Fibroblast of peridontal ligament (primary cell): Measurements from ENCODE around the gene CTPS1.

Experiments used
- DNase-seq: peaks from one replicate; pipeline ENCODE4 v3.0.0-alpha.2; 2010; ENCODE audit errors: extremely low read depth

The CTPS1 gene

DNA sequence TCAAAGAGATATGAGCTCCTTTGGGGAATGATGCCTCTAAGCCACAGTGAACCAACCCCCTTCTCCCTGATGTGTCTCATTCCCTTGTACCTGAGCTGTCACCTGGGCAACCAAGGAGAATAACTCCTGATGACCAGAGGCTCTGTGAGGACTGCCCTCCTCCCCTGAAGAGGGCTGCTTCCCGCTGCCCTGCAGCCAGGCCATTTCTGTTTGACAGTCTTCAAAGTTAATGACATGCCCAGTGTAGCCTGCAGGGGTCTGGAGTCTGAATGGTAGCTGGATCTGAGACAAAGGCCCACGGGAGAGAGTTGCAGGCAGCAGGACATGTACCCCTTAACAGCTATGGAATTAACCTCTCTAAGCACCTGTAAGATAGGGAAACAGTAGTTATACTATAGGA is 45.5 kb downstream of the CTPS1 start:
- no peak for DNase-seq

DNA sequence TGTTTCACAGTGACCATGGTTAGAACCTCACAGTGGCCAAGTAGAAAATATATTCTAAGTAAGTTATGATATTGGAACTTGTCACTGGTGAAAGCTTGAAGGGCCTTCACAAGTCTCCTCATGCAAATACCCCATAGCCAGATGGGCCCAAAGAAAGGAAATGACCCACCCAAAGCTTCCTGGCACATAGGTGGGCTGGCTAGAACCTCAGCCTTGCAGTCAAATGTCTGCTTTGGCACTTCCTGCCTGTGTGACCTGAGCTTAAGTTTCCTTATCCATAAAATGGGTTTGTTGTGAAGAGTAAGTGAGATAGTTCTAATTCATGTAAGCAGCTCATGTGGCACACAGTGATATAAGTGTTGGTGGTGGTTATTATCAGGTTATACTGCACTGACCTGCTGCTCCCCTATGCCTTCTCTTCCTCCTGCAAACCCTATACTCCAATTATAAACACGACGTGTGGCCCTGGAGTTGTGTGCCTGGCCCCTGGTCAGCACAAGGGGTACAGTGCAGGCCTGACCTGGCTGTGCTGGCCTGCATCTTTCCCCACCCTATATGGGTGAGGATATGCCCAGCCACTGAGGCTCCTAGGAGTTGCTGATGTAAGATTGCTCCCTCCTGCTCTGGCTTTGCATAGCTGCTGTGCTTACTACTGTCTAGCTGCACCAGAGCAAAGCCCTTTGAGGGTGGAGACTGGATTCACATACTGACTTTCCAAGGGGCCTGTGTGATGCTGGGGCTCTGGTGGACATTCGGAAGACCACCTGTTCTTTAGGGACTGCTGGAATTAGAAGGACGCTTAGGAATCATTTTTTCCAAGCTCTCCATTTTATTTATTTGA is 46.7 kb downstream of the CTPS1 start:
- DNase-seq: no peak

GRCh38 chr1:41028034-41028642 is 48.6 kb downstream of the CTPS1 start:
- no peak for DNase-seq

DNA sequence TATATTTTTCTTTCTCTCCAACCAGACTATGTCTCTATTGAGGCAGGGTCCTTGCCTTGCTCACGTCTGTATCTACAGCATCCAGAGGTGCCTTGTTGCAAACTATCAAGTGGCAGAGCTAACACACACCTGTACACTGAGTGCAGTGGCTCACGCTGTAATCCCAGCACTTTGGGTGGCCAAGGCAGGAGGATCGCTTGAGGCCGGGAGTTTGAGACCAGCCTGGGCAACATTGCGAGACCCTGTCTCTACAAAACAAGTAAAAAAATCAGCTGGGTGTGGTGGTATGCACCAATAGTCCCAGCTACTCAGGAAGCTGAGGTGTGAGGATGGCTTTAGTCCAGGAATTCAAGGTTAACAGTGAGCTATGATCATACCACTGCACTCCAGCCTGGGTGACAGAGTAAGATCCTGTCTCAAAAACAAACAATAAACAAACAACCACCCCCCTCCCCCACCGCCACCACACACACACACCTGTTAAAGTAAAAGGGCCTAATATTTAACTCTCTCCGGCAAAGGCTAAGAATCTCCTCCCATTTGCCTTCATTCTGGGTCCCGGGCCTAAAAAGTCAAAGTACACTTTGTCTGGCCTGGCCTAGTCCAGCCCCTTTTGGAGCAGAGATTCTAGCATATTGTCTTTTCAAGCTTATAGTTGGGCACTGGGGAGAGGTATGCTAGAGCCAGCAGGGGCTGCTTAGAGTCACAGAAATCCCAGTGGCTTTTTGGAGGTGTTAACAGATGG is 51.5 kb downstream of the CTPS1 start:
- no peak for DNase-seq

- no peak for DNase-seq
These were observed 52.7 kb downstream of the CTPS1 start for GRCh38 chr1:41032147-41032546.

- DNase-seq: no peak
These were observed 53.8 kb downstream of the CTPS1 start for GRCh38 chr1:41033272-41033671.

DNA sequence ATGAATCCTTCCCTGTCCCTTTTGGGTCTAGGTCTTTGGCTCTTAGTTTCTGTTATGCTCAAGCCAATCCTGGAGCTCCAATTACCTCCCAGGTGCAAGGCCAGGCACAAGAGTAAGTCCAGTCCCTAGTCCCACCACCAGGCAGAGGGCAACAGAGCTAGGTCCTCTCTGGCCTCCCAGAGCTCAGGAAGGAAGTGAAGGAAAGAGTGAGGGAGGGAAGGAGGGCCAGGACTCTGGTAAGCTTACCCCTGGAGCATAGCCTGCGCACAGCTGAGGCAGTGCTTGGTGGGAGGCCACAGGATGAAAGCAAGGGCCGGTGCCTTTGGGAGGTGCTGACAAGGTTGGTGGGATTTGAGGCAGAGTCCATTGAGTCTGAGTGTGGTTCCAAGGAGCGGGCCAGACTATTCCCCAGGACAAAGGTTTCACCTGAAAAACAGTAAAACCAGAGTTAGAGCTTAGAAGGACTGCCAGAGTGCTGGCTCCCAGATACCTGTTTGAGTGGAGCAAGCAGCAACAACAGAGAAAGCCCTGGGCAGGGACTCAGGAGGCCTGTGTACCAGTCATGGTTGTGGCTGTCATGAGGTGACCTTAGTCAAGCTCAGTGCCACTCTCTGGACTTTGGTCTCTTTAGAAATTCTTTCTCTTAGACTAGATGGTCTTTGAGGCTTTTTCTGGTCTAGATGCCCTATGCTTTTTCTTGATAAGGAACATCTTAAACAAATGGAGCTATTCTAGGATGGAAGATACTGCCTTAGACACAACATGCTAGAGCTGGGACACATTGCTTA is 57.8 kb downstream of the CTPS1 start:
- no peak for DNase-seq

GRCh38 chr1:41038110-41038509 is 58.6 kb downstream of the CTPS1 start:
- DNase-seq: peak; percentile 15

DNA sequence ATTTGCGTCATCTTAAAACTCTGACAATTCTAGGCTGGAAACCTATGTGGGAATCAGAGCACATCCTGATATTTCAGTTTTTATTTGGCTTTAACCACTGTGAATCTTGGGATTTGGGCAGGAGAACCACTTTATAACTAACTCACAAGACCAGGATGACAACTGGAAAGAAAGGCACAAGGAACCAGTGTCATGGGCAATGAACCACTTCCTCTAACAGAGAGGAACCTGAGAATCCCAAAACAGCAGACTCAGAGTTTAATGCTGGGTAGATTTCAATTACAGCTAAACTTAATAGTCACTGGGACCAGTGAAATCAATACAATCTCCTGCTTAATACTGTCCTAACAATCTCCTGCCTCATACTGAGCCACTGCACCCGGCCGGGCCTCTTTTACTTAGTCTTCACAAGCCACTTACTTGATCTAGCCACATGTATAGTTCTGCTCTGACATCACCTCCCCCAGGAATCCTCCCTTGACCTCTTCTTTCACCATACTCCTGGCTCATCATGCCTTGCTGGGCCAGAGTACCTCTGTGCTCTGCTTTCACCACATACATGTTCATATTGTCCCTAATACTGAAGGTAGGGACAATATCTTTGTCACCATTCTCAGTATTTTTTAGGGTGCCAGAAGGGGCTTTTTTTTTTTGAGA is 62.2 kb downstream of the CTPS1 start:
- peak; percentile 55 for DNase-seq

- no peak for DNase-seq
These were observed 64.7 kb downstream of the CTPS1 start for GRCh38 chr1:41044187-41044586.

- peak; percentile 92 for DNase-seq
These were observed 66.2 kb downstream of the CTPS1 start for GRCh38 chr1:41045740-41046139.

DNA sequence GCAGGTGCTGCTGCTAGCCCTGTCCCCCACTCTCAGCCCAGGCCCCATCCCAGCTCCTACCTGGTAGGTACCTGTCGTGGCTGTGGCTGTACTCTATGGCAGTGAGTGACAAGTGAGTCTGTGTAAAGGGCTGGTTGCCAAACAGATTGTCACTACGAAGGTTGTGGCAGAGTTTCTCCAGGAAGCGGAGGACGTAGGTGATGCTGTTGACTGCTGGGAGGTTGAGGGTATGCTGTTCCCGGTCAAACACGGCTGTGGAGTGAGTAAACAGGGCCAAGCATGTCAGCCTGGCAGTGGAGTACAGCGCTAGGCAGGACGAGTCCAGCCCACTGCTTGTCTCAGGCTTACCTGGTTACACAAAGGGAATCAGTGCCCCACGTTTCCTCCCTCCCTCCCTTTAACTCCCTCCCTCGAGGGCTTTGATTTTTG is 66.9 kb downstream of the CTPS1 start:
- no peak for DNase-seq

GRCh38 chr1:41048540-41048939 is 69.0 kb downstream of the CTPS1 start:
- no peak for DNase-seq

DNA sequence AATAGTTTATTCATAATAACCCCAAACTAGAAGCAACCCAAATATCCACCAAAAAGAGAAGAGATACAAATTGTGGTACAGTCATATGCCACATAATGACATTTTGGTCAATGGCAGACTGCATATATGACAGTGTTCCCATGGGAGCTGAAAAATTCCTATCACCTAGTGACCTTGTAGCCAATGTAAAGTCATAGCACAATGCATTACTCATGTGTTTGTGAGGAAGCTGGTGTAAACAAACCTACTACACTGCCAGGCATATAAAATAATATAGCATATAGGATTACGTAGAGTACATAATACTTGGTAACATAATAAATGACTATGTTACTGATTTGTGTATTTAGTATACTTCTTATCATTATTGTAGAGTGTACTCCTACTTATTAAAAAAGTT is 71.5 kb downstream of the CTPS1 start:
- no peak for DNase-seq

DNA sequence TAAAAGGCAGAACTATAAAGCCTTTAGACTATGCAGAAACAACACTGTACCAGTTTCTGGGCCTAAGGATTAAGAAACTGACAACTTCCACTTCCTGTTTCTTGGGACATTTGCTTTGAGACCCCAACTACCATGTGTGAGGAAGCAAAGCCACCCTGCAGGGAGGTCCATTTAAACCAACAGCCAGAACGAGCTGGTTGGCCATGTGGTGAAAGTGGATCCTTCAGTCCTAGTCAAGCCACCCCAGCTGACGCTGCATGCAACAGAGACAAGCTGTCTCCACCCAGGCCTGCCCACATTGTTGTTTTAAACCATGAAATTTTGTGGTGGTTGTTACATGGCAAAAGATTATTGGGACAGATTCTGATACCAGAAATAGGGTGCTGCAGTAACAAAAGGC is 73.8 kb downstream of the CTPS1 start:
- DNase-seq: no peak

DNA sequence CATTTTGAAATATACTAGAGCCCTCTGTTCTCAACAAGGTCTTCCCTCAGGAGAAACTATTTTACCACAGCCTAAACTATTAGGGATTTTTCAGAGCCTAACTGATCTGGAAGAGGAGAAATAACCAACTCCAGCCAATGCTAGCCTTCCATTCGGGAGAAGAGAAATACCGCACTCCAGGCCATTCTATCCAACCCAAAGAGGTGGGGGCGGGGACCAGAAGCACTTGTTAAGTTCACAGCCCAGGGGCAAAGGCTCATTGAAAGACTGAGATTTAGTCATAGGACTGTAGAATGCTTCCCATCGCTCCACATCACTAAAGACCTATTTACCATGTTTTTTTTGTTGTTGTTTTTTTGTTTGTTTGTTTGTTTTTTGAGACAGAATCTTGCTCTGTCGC is 77.4 kb downstream of the CTPS1 start:
- no peak for DNase-seq
